Rectal smooth muscle tissue (tissue), 1 donor: ENCODE data around the gene FNTB.
"Not testable (repeated sequence)": the region's sequence is repeated elsewhere in the genome, so short reads cannot be mapped to it uniquely, and the experiment has no call there.

Experiments used
- H3K27ac ChIP-seq: one replicate; pipeline ENCODE4 v1.7.0; 2013; ENCODE audit warnings: low read depth, low read length, inconsistent platforms
- H3K27me3 ChIP-seq: one replicate; pipeline ENCODE4 v1.7.0; 2013; ENCODE audit warnings: low read length; ENCODE audit not compliant: control insufficient read depth, insufficient read depth
- H3K36me3 ChIP-seq: one replicate; pipeline ENCODE4 v1.7.0; 2013; ENCODE audit warnings: low read length; ENCODE audit not compliant: control insufficient read depth, insufficient read depth
- H3K4me1 ChIP-seq: one replicate; pipeline ENCODE4 v1.7.0; 2013; ENCODE audit warnings: low read length; ENCODE audit not compliant: control insufficient read depth, insufficient read depth
- H3K4me3 ChIP-seq: one replicate; pipeline ENCODE4 v1.7.0; 2013; ENCODE audit warnings: low read length
- H3K9ac ChIP-seq: one replicate; pipeline ENCODE4 v1.7.0; 2013; ENCODE audit warnings: low read length

The FNTB gene

DNA sequence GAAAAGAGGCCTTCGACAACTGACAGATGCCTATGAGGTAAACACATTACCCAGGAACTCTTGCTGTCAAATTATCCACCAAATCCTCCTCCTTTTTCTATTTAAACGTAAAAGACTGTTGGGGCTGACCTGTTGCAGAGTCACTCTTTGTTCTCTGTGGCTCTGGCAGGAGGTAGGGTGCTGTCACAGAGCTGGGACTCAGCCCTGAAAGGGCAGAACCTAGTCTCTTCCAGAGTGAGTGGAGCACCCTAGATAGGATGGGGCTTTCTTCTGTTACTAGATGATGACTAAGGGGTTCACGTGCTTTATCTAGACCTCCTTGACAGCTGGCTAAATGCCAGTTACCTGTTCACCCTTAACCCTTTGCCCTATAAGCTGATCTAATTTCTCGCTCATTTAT is 25.7 kb downstream of the FNTB start:
- H3K9ac ChIP-seq: no peak overlapping the region
- H3K36me3 ChIP-seq: peaks cover 7% of the 10 kb centered on the region
- H3K27ac ChIP-seq: no peak overlapping the region
- H3K4me3 ChIP-seq: no peak overlapping the region
- H3K27me3 ChIP-seq: no peaks in the 10 kb centered on the region
- H3K4me1 ChIP-seq: no peaks in the 10 kb centered on the region

DNA sequence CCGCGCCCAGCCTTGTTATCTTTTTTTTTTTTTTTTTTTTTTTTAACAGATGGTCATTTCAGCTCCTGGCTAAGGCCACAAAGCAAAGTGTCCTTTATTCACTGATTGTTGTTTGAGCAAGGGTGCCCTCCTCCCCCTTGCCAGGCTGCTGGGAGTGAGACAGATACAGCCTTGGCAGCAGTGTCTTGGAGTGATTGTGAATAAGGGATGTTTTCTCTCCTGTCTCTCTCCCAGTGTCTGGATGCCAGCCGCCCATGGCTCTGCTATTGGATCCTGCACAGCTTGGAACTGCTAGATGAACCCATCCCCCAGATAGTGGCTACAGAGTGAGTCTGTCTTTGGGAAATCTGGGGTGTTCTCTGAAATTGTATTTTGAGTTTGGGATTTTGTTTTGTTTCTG is 28.7 kb downstream of the FNTB start:
- Histone ChIP-seq H3K27ac (no peak overlapping the region), H3K9ac (no peak overlapping the region)

DNA sequence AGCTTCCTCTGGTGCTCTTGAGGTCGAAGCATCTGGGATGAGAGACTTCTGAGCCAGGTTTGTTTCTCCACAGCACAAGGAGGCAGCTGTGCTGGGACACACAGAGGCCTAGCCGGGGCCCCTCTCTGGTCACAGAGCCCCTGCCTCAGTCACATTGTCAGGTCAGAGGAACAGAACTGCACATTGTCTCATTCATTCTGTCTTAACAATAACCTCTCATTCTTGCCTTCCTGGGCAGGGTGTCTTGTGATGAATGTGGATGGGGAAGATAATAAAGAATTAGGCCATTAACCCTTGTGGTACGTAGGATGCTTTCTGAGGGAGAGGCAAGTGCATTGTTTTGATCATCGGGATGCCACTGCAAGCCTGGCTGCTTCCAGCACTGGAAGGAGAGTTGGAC is 29.8 kb downstream of the FNTB start:
- no peak overlapping the region for H3K9ac ChIP-seq
- H3K27ac ChIP-seq: no peak overlapping the region
- peaks cover 7% of the 10 kb centered on the region for H3K36me3 ChIP-seq
- peaks cover 2% of the 10 kb centered on the region for H3K4me1 ChIP-seq
- H3K27me3 ChIP-seq: no peaks in the 10 kb centered on the region
- no peak overlapping the region for H3K4me3 ChIP-seq

More for the DNA sequence above, 28.7 kb downstream of the FNTB start:
- Histone ChIP-seq H3K4me3 (no peak overlapping the region), H3K4me1 (peaks cover 2% of the 10 kb centered on the region), H3K27me3 (no peaks in the 10 kb centered on the region), H3K36me3 (peaks cover 7% of the 10 kb centered on the region)

DNA sequence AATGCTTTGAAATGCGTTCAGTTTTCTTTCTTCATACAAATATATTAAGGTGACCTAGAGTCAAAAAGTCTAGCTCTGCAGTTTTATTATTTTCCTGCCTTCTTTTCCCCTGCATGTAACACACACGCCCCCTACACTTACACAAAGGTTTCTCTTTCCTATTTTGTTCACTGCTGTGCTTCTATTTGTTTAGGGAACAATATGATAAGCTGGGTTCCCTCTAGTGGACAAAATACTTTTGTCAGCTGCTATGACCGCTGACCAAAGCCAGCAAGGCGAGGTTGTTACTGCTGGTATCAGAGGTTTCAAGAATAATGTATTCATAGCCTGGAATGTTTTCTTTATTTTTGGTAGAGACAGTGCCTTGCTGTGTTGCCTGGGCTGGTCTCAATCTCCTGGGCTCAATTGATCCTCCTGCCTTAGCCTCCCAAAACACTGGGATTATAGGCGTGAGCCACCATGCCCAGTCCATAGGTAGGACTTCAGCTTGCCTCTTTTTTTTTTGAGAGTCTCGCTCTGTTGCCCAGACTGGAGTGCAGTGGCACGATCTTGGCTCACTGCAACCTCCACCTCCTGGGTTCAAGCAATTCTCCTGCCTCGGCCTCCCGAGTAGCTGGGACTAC is 33.4 kb downstream of the FNTB start:
- no peak overlapping the region for H3K4me3 ChIP-seq
- H3K9ac ChIP-seq: no peak overlapping the region
- peaks cover 2% of the 10 kb centered on the region for H3K4me1 ChIP-seq
- H3K27me3 ChIP-seq: no peaks in the 10 kb centered on the region
- no peak overlapping the region for H3K27ac ChIP-seq
- peaks cover 3% of the 10 kb centered on the region for H3K36me3 ChIP-seq

DNA sequence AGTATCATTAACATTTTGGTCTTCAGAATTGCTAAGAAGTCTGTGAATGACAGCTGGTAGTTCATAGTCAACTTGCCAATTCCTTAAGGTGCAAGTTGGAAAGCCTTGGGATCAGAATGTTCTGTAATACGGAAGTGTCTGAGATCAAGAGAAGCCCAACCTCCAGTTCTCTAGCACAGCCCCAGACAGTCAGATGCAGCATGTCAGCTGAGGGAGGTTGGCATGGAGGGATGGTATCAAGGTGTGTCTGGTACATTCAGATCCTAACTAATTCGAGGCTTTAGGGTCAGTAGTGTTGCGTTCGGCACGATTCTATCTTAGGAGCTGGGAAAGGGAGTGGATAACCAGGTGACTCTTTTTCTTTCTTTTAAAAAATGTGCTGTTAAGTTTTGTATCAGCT is 38.3 kb downstream of the FNTB start:
- Histone ChIP-seq H3K27ac (no peak overlapping the region), H3K9ac (no peak overlapping the region), H3K4me3 (no peak overlapping the region), H3K36me3 (peaks cover 5% of the 10 kb centered on the region), H3K4me1 (no peaks in the 10 kb centered on the region), H3K27me3 (no peaks in the 10 kb centered on the region)

DNA sequence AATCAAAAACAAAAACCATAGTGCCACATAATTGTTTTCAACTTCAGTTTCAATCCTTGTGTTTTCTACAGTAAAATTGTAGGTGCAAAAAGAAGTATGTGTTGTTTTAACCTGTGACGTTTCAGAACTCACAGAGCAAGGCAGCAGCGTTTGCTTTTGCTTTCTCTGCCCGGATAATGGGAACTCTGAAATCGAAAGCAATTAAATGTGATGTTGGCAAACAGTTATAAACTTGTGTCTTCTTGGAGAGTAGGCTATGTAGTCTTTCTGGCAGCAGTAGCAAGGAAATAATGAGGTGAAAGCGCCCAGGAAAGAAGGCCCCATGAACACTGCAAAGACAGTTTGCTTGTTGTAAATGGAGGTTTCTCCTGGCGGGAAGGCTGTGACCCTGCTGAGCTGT is 39.1 kb downstream of the FNTB start:
- H3K27me3 ChIP-seq: no peaks in the 10 kb centered on the region
- H3K36me3 ChIP-seq: peaks cover 5% of the 10 kb centered on the region
- no peak overlapping the region for H3K9ac ChIP-seq
- peak overlapping the region; percentile 70 for H3K27ac ChIP-seq
- H3K4me1 ChIP-seq: no peaks in the 10 kb centered on the region
- no peak overlapping the region for H3K4me3 ChIP-seq

DNA sequence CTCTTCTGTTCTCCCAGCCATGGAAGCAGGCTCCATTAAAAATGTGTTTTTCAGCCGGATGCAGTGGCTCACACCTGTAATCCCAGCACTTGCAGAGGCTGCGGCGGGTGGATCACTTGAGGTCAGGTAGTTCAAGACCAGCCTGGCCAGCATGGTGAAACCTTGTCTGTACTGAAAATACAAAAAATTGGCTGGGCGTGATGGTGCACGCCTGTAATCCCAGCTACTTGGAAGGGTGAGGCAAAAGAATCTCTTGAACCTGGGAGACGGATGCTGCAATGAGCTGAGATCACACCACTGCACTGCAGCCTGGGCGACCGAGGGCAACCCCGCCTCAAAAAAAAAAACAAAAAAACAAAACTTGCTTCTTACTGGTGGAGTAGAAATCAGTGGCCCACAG is 39.8 kb downstream of the FNTB start:
- no peak overlapping the region for H3K4me3 ChIP-seq
- H3K27me3 ChIP-seq: no peaks in the 10 kb centered on the region
- peaks cover 5% of the 10 kb centered on the region for H3K36me3 ChIP-seq
- H3K27ac ChIP-seq: peak overlapping the region; percentile 70
- H3K9ac ChIP-seq: no peak overlapping the region
- H3K4me1 ChIP-seq: no peaks in the 10 kb centered on the region

DNA sequence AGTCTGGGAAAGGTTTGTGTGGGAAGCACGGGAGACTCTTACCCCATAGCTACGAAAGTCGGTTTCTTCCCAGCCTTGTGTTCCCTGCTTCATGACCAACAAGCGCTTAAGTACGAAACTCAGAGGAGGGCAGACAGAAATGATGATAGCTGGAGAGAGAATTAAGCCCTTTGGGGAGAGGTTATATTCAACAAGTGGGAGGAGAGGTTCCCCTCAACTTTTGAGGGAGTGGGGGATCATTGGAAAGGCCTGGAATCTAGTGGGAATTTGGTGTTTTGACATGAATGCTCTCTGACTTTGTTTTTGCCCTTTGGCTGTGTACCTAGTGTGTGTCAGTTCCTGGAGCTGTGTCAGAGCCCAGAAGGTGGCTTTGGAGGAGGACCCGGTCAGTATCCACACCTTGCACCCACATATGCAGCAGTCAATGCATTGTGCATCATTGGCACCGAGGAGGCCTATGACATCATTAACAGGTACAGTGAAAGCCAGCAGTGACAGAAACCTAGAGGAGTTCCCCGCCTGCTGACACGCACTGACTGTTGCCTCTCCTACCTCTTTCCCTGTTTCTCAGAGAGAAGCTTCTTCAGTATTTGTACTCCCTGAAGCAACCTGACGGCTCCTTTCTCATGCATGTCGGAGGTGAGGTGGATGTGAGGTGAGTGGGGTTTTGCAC is 40.6 kb downstream of the FNTB start:
- Histone ChIP-seq H3K27me3 (no peaks in the 10 kb centered on the region), H3K27ac (no peak overlapping the region), H3K36me3 (peaks cover 5% of the 10 kb centered on the region), H3K4me3 (no peak overlapping the region), H3K4me1 (no peaks in the 10 kb centered on the region), H3K9ac (no peak overlapping the region)

DNA sequence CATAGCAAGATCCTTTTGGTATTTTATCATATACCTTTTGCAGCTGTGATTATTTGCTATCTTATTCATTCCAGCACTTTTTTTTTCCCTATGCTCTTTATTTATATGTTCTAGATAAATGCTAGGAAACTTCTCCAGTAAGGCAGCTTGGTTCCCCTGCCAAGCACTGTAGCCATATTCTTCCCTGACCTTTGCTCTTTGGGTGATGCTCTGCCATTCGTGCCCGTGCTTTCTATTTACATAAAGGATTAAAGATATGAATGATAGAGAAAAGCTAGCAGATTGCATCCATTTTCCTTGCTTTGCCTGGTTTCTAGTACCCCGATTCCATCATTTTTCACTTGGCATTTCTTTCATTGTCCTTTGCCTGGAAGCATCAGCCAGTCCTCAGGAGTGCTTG is 42.2 kb downstream of the FNTB start:
- Histone ChIP-seq H3K36me3 (peaks cover 5% of the 10 kb centered on the region), H3K4me3 (no peak overlapping the region), H3K27ac (no peak overlapping the region), H3K9ac (no peak overlapping the region), H3K4me1 (no peaks in the 10 kb centered on the region), H3K27me3 (no peaks in the 10 kb centered on the region)

DNA sequence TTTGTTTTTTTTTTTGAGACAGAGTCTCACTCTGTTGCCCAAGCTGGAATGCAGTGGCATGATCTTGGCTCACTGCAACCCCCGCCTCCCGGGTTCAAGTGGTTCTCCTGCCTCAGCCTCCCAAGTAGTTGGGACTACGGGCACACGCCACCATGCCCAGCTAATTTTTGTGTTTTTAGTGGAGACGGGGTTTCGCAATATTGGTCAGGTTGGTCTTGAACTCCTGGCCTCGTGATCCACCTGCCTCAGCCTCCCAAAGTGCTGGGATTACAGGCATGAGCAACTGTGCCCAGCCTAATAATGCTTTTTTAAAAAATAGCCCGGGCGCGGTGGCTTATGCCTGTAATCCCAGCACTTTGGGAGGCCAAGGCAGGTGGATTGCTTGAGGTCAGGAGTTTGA is 44.6 kb downstream of the FNTB start:
- H3K27me3 ChIP-seq, H3K4me3 ChIP-seq, H3K4me1 ChIP-seq, H3K9ac ChIP-seq, H3K27ac ChIP-seq, H3K36me3 ChIP-seq: not testable (repeated sequence)

DNA sequence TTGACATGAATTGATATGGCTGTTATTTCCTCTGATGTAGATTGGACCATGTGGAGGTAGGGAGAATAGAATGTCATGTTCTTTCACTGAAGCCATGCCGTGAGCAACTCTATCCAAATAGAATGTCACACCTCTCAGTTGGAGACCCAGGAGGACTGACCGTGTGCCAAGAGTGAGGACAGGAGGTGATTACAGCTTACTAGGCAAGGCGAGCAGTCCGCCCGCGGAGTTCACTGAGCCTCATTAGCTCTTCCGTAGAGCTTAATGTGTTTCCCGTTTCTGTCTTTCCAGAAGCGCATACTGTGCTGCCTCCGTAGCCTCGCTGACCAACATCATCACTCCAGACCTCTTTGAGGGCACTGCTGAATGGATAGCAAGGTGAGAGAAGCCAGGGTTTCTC is 45.6 kb downstream of the FNTB start:
- peaks cover 5% of the 10 kb centered on the region for H3K36me3 ChIP-seq
- H3K9ac ChIP-seq: no peak overlapping the region
- H3K27me3 ChIP-seq: no peaks in the 10 kb centered on the region
- no peak overlapping the region for H3K4me3 ChIP-seq
- no peaks in the 10 kb centered on the region for H3K4me1 ChIP-seq
- no peak overlapping the region for H3K27ac ChIP-seq

DNA sequence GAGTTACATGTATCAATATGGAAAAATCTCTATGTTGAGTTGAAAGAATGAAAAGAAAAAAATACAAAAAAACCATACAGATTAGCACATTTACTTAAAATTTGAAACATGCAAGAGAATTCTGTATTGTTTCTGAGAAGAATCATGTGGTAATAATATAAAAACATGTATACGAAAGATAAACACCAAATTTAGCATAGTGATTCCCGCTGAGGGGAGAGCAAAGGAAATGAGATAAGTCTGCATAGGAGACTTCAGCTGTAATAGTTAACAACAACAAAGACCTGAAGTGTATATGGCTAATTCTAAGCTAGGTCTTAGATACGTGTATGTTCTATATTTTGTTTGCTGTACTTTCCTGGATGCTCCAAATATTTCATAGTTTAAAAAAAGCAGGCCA is 46.5 kb downstream of the FNTB start:
- Histone ChIP-seq H3K36me3 (no peaks in the 10 kb centered on the region), H3K4me1 (no peaks in the 10 kb centered on the region), H3K4me3 (no peak overlapping the region), H3K9ac (no peak overlapping the region), H3K27ac (no peak overlapping the region), H3K27me3 (no peaks in the 10 kb centered on the region)

DNA sequence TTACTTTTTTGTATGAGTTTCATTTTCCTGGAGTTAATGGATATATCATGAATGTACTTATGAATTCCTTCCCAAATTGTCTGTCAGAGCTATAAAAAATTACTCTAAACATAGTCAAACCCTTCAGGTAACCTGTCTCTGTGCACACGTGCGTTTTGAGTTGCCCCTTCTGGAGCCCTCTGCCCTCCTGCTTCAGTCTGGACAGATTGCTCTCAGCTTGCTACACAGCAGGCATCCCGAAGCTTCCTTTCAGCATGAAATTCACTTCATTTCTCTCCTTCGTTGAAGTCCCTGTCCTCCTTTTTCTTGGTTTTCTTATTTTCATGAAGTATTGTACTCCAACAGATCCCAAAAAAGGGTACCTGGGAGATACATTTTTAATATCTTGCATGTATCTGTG is 47.3 kb downstream of the FNTB start:
- Histone ChIP-seq H3K4me1 (no peaks in the 10 kb centered on the region), H3K9ac (no peak overlapping the region), H3K27me3 (no peaks in the 10 kb centered on the region), H3K27ac (no peak overlapping the region), H3K4me3 (no peak overlapping the region), H3K36me3 (no peaks in the 10 kb centered on the region)
